HepG2 (cell line): ENCODE data around the gene SPDYE2B.
"Not testable (repeated sequence)": the region's sequence is repeated elsewhere in the genome, so short reads cannot be mapped to it uniquely, and the experiment has no call there.

ENCODE experiments used
- HDAC1 ChIP-seq: sonication (generic); formaldehyde crosslinking; IDR thresholded peaks from 2 replicates; pipeline ENCODE4 v1.5.1; 2020; ENCODE audit warnings: mild to moderate bottlenecking, missing genetic modification reagents
- TAF1 ChIP-seq: sonication (generic); formaldehyde crosslinking; IDR thresholded peaks from 2 replicates; pipeline ENCODE4 v1.4.0; 2020; ENCODE audit warnings: missing genetic modification reagents
- ZNF225 ChIP-seq: sonication (generic); formaldehyde crosslinking; IDR thresholded peaks from 2 replicates; pipeline ENCODE4 v1.4.0; 2020; ENCODE audit warnings: mild to moderate bottlenecking, missing genetic modification reagents
- TF ChIP-seq, protein P1 (sequence below): sonication (generic); formaldehyde crosslinking; IDR thresholded peaks from 2 replicates; pipeline ENCODE4 v1.4.0; 2020; ENCODE audit warnings: mild to moderate bottlenecking, missing genetic modification reagents

DNA sequence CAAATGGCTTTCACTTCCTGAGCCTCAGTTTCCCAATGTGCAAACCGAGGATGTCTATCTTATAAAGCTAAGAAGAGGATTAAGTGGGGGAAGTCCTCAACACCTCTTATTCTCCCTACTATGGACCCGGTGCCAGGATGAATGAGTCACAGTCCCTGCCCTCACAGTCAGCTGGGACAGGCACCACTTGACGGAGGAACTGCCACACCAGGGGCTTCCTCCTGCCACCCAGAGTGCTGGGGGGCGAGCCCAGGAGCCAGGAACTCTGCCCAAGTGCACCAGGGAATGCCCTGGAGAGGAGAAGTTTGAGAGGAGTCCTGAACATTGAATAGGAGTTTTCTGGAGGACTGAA, 35.8 kb upstream of the SPDYE2B start:
- TF ChIP-seq, protein P1, sequence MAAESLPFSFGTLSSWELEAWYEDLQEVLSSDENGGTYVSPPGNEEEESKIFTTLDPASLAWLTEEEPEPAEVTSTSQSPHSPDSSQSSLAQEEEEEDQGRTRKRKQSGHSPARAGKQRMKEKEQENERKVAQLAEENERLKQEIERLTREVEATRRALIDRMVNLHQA (CRISPR knock-in tag) = not testable (repeated sequence)
- TF ChIP-seq TAF1; ZNF225 (CRISPR knock-in tag); HDAC1 (CRISPR knock-in tag): not testable (repeated sequence)
